Stimulated activated naive CD8-positive, alpha-beta T cell treated with anti-CD3 and anti-CD28 coated beads, Interleukin-15, amount 100 ng/mL, for 72 hours (primary cell): Measurements from ENCODE around the gene CCDC136.
A peak's percentile ranks its signal among the peaks of the same experiment; 100 is the strongest.

Source experiments
- ATAC-seq: fragments of 150-1000 bp; cut with Tn5 transposase; 2 replicates; pipeline ENCODE4 v1.10.0; 2021; ENCODE audit warnings: mild to moderate bottlenecking, moderate library complexity
- DNase-seq, 2 donors: peaks; one replicate each; pipeline ENCODE4 v3.0.0; 2021 to 2022
- H3K27ac Mint-ChIP-seq, 2 donors: one replicate each; pipeline ENCODE4 v1.8.0; 2022; ENCODE audit warnings: mild to moderate bottlenecking in 2 of 2, mixed read lengths in 2 of 2, moderate library complexity in 2 of 2
- H3K27me3 Mint-ChIP-seq: one replicate; pipeline ENCODE4 v1.8.0; 2022; ENCODE audit warnings: mixed read lengths
- H3K4me1 Mint-ChIP-seq: one replicate; pipeline ENCODE4 v1.8.0; 2022; ENCODE audit warnings: mild to moderate bottlenecking, mixed read lengths
- H3K4me3 Mint-ChIP-seq, 2 donors: one replicate each; pipeline ENCODE4 v1.8.0; 2022; ENCODE audit warnings: mild to moderate bottlenecking in 2 of 2, mixed read lengths in 2 of 2, moderate library complexity in 1 of 2
- H3K9me3 Mint-ChIP-seq, 2 donors: one replicate each; pipeline ENCODE4 v1.8.0; 2022; ENCODE audit warnings: mixed read lengths in 2 of 2

The CCDC136 gene

DNA sequence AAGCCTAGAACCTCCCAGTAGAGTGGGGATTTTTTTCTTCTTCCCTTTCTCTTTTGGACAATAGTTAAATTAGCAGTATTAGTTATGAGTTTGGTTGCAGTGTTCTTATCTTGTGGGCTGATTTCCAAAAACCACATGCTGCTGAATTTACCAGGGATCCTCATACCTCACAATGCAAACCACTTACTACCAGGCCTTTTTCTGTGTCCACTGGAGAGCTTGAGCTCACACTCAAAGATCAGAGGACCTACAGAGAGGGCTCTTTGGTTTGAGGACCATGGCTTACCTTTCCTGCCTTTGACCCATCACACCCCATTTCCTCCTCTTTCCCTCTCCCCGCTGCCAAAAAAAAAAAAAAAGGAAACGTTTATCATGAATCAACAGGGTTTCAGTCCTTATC lies 21.5 kb upstream of the CCDC136 start:
- H3K4me3 Mint-ChIP-seq: no peak overlapping the region
- H3K27ac Mint-ChIP-seq: peak overlapping the region in 1 of 2 donors; percentile 39
- no peaks in the 10 kb centered on the region for H3K27me3 Mint-ChIP-seq
- DNase-seq: no peak
- no peaks in the 10 kb centered on the region for H3K9me3 Mint-ChIP-seq
- no peak for ATAC-seq
- H3K4me1 Mint-ChIP-seq: no peaks in the 10 kb centered on the region

DNA sequence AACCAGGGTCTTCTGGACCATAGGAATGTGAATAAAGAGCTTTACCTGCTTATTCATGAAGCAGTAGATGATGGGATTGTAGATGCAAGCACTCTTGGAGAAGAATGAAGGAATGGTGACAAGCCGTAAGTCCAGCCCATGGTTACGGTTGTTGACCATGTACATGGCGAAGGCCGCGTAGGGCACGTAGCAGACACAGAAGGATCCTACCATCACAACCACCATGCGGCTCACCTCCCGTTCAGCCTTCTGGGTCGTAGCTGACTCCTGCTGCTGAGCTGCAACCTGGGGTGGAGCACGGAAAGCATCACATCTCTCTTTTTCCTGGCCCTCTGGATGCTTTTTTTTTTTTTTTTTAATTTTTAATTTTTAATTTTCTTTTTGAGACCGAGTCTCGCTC lies 18.2 kb upstream of the CCDC136 start:
- Mint-ChIP-seq H3K27me3 (no peaks in the 10 kb centered on the region), H3K27ac (no peak overlapping the region), H3K9me3 (peaks cover 12 to 24% of the 10 kb centered on the region in 2 donors), H3K4me1 (peaks cover 13% of the 10 kb centered on the region), H3K4me3 (no peak overlapping the region)
- no peak for DNase-seq
- ATAC-seq: no peak

GRCh38 chr7:128774029-128774689 lies 17.6 kb upstream of the CCDC136 start:
- Mint-ChIP-seq H3K4me3 (no peak overlapping the region), H3K27me3 (no peaks in the 10 kb centered on the region), H3K9me3 (peaks cover 12 to 26% of the 10 kb centered on the region in 2 donors), H3K27ac (no peak overlapping the region), H3K4me1 (peaks cover 13% of the 10 kb centered on the region)
- DNase-seq: no peak
- ATAC-seq: no peak

- peaks cover 12 to 26% of the 10 kb centered on the region in 2 donors for H3K9me3 Mint-ChIP-seq
- H3K27me3 Mint-ChIP-seq: no peaks in the 10 kb centered on the region
- DNase-seq (no peak), ATAC-seq (no peak)
- no peak overlapping the region for H3K27ac Mint-ChIP-seq
- peaks cover 13% of the 10 kb centered on the region for H3K4me1 Mint-ChIP-seq
- H3K4me3 Mint-ChIP-seq: no peak overlapping the region
Measured at GRCh38 chr7:128774921-128775320, 16.8 kb upstream of the CCDC136 start.

GRCh38 chr7:128775744-128776474 lies 15.9 kb upstream of the CCDC136 start, which contains the start of gene OPN1SW:
Gene OPN1SW (minus strand): TSS chr7:128775794. CDS start chr7:128775781, 13 bp downstream.
- peaks cover 12 to 26% of the 10 kb centered on the region in 2 donors for H3K9me3 Mint-ChIP-seq
- ATAC-seq: no peak
- peak within 1 kb of the TSS in 1 of 2 donors; percentile 16 for H3K4me3 Mint-ChIP-seq
- no peaks in the 10 kb centered on the region for H3K27me3 Mint-ChIP-seq
- DNase-seq: no peak
- peaks cover 13% of the 10 kb centered on the region for H3K4me1 Mint-ChIP-seq
- H3K27ac Mint-ChIP-seq: peak within 1 kb of the TSS in 1 of 2 donors; percentile 31

- ATAC-seq (no peak), DNase-seq (no peak)
- no peaks in the 10 kb centered on the region for H3K27me3 Mint-ChIP-seq
- H3K9me3 Mint-ChIP-seq: peaks cover 12 to 26% of the 10 kb centered on the region in 2 donors
- peak overlapping the region; percentile 25 to 41 for H3K4me3 Mint-ChIP-seq
- H3K27ac Mint-ChIP-seq: peak overlapping the region; percentile 85 to 95
- peaks cover 13% of the 10 kb centered on the region for H3K4me1 Mint-ChIP-seq
Measured at GRCh38 chr7:128777156-128778123, 14.3 kb upstream of the CCDC136 start.

DNA sequence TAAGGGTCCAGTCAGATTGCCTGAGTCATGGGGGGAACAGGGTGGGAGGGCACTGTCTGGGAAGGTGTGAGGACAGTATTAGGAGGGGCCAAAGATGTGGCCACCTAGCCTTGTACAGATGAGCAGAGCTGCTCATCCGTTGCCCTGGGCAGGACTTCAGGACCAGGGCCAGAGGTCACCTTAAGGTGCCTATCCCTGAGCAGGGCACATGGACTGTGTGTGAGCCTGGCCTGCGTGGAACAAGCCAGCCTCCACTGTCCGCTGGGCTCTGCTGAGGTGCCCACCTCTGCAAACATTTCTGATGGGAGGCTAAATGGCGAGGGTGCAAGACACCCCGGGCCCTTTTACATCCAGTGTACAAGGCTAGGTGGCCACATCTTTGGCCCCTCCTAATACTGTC lies 12.8 kb upstream of the CCDC136 start:
- DNase-seq: no peak
- no peak for ATAC-seq
- Mint-ChIP-seq H3K9me3 (peaks cover 12 to 26% of the 10 kb centered on the region in 2 donors), H3K27me3 (no peaks in the 10 kb centered on the region), H3K27ac (no peak overlapping the region), H3K4me1 (peaks cover 13% of the 10 kb centered on the region), H3K4me3 (no peak overlapping the region)

DNA sequence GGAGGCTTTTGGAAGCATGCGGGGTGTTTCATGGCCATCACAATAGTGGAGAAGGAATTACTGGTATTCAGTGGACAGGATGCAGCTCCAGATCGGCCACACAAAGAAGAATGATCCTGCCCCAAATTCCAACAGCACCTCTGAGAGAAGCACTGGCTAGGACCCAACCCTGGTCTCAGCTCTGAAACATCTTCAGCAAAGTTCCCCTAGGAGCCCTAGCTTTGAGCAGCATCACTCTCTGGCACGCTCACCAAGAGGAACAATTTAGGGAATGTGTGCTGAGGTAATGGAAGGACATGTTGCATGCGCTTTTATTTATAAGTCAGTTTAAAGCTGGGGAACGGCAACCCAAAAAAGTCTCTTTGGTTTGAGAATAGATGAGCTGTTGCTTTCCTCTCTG lies 10.6 kb upstream of the CCDC136 start:
- Mint-ChIP-seq H3K4me3 (no peak overlapping the region), H3K27ac (no peak overlapping the region), H3K4me1 (peaks cover 13% of the 10 kb centered on the region), H3K9me3 (peaks cover 11 to 25% of the 10 kb centered on the region in 2 donors), H3K27me3 (no peaks in the 10 kb centered on the region)
- no peak for DNase-seq
- no peak for ATAC-seq

DNA sequence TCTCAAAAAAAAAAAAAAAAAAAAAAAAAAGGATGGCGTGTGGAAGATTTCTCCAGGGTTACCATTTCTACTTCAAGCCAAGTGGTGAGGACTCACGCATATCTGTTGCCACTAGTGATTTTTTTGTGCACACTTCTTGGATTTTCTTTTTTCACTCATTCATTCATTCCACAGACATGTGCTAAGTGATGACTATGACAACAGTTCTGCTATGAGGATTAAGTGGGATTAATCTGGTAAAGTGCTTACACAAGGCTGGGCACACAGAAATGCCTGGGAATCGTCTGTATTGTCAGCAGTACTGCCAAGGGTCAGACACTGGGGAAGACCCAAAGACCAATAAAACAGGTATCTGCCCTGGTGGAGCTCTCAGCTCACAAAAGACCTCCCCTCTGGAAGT lies 9.9 kb upstream of the CCDC136 start:
- Mint-ChIP-seq H3K27ac (no peak overlapping the region), H3K9me3 (peaks cover 6 to 19% of the 10 kb centered on the region in 2 donors), H3K4me3 (no peak overlapping the region), H3K27me3 (no peaks in the 10 kb centered on the region), H3K4me1 (peaks cover 13% of the 10 kb centered on the region)
- DNase-seq (no peak), ATAC-seq (no peak)

DNA sequence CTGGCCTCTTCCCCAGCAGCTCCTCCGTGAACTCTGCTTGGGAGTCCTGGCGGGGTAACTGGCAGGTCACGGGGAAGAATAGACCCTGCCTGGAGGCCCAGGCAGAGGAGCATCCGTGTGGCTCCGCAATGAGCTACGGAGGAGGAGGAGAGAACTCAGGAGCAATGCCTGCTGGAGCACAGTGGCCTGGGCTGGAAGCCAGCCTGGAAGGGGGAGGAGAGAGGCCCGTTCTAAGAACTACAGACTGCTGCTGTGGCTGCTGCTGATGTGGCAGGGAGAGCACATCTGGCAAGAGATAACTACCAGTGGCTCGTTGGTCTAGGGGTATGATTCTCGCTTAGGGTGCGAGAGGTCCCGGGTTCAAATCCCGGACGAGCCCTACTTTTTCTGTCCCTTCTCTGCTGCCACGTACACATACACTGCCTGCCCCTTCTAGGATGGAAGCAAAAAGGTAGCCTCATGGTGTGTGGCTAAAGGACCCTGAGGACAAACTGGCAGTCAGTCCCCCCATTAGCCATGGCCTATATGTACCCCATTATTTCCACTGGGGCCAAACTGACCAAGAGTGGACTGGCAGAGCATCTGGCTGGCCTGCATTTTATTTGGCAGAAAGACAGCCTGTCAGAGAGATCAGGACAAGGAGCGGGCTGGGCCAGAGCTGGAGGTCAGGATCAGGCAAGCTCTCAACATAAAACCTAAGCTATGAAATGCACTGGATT lies 8.5 kb upstream of the CCDC136 start:
- Mint-ChIP-seq H3K27me3 (no peaks in the 10 kb centered on the region), H3K9me3 (peaks cover 0 to 5% of the 10 kb centered on the region in 2 donors), H3K27ac (peak overlapping the region in 1 of 2 donors; percentile 83), H3K4me1 (no peaks in the 10 kb centered on the region), H3K4me3 (no peak overlapping the region)
- peak; percentile 35 for ATAC-seq
- peak in 1 of 2 donors; percentile 17 for DNase-seq

- Mint-ChIP-seq H3K27ac (no peak overlapping the region), H3K4me1 (peaks cover 6% of the 10 kb centered on the region), H3K4me3 (no peak overlapping the region), H3K27me3 (peaks cover 19% of the 10 kb centered on the region), H3K9me3 (no peaks in the 10 kb centered on the region)
- no peak for ATAC-seq
- DNase-seq: no peak
Measured at GRCh38 chr7:128785738-128786137, 6.0 kb upstream of the CCDC136 start.

GRCh38 chr7:128788446-128789412 lies 3.0 kb upstream of the CCDC136 start:
- Mint-ChIP-seq H3K27ac (no peak overlapping the region), H3K9me3 (no peaks in the 10 kb centered on the region)

GRCh38 chr7:128790315-128791041 lies 1.3 kb upstream of the CCDC136 start:
- H3K4me3 Mint-ChIP-seq: peak overlapping the region; percentile 73 to 85
- DNase-seq: no peak
- H3K9me3 Mint-ChIP-seq: no peaks in the 10 kb centered on the region
- no peak for ATAC-seq
- peaks cover 15% of the 10 kb centered on the region for H3K4me1 Mint-ChIP-seq
- H3K27me3 Mint-ChIP-seq: peaks cover 19% of the 10 kb centered on the region
- peak overlapping the region; percentile 42 to 91 for H3K27ac Mint-ChIP-seq

More at GRCh38 chr7:128788446-128789412, 3.0 kb upstream of the CCDC136 start:
- Mint-ChIP-seq H3K4me3 (no peak overlapping the region), H3K4me1 (peaks cover 15% of the 10 kb centered on the region), H3K27me3 (peaks cover 19% of the 10 kb centered on the region)
- ATAC-seq: no peak
- DNase-seq: no peak
